GM19324 (cell line): ENCODE results near the gene DUSP1.

Experiments
- ATAC-seq: cut with Tn5 transposase; IDR thresholded peaks from one replicate; pipeline ENCODE4 v1.9.1; 2021; ENCODE audit warnings: mild to moderate bottlenecking, moderate library complexity; ENCODE audit not compliant: unreplicated experiment, low FRiP score

Gene DUSP1

GRCh38 chr5:172765766-172766286 lies 5.2 kb downstream of the DUSP1 start:
- no peak for ATAC-seq

GRCh38 chr5:172764861-172765765 lies 5.9 kb downstream of the DUSP1 start:
- peak; percentile 88 for ATAC-seq

GRCh38 chr5:172763120-172763464 lies 7.9 kb downstream of the DUSP1 start:
- no peak for ATAC-seq

- no peak for ATAC-seq
Measured at GRCh38 chr5:172762214-172763119, 8.5 kb downstream of the DUSP1 start.

GRCh38 chr5:172760959-172761358 lies 10.0 kb downstream of the DUSP1 start:
- no peak for ATAC-seq

- no peak for ATAC-seq
Measured at GRCh38 chr5:172760136-172760535, 10.9 kb downstream of the DUSP1 start.

- no peak for ATAC-seq
Measured at GRCh38 chr5:172758834-172759149, 12.2 kb downstream of the DUSP1 start.

- no peak for ATAC-seq
Measured at GRCh38 chr5:172758077-172758833, 12.7 kb downstream of the DUSP1 start.

- ATAC-seq: no peak
Measured at GRCh38 chr5:172757394-172758010, 13.5 kb downstream of the DUSP1 start.

- no peak for ATAC-seq
Measured at GRCh38 chr5:172756764-172757393, 14.1 kb downstream of the DUSP1 start.

- no peak for ATAC-seq
Measured at GRCh38 chr5:172754596-172755356, 16.2 kb downstream of the DUSP1 start.

GRCh38 chr5:172753101-172753500 lies 17.9 kb downstream of the DUSP1 start:
- no peak for ATAC-seq

GRCh38 chr5:172751761-172752510 lies 19.1 kb downstream of the DUSP1 start:
- no peak for ATAC-seq

- no peak for ATAC-seq
Measured at GRCh38 chr5:172749881-172750633, 20.9 kb downstream of the DUSP1 start.

- no peak for ATAC-seq
Measured at GRCh38 chr5:172749076-172749475, 21.9 kb downstream of the DUSP1 start.

GRCh38 chr5:172748341-172748843 lies 22.6 kb downstream of the DUSP1 start:
- ATAC-seq: no peak

- no peak for ATAC-seq
Measured at GRCh38 chr5:172747471-172747870, 23.5 kb downstream of the DUSP1 start.
